ENCODE data around the gene CEL.

DNA sequence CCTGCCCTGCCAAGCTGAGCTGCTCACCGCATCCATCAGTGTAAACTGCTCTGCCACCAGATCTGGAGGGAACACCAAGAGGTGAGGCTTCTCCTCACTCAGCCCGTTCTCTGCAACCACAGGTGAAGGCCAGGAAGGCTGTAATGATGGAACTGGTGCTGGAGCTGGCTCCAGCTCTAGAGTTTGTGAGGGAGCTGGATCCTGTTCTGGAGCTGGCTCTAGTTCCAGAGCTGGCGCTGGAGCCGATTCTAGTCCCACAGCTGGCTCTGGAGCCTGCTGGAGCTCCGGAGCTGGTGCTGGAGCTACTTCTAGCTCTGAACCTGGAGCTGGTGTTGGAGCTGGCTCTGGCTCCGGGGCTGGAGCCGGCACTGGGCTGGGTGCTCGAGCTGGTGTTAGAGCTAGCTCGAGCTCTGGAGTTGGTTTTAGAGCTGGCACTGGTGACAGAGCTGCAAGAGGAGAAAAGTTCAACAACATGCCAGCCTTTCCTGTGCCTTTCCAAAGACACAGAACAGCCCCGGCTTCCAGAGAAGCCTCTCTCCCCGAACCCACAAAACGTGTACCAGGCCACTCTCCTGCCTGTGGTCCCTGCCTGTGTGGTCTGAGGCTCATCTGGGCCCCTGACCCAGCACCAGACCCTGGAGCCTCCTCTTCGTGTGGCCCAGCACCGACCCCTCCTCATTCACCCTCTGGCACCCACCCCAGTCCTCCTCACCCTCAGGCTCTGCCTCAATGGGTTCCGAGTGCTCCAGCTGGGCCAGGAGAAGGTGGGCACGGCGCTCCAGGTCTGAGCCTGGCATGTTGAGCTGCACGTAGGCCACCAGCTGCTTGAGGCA is 46.4 kb downstream of the CEL start:
- TF ChIP-seq, protein P1, sequence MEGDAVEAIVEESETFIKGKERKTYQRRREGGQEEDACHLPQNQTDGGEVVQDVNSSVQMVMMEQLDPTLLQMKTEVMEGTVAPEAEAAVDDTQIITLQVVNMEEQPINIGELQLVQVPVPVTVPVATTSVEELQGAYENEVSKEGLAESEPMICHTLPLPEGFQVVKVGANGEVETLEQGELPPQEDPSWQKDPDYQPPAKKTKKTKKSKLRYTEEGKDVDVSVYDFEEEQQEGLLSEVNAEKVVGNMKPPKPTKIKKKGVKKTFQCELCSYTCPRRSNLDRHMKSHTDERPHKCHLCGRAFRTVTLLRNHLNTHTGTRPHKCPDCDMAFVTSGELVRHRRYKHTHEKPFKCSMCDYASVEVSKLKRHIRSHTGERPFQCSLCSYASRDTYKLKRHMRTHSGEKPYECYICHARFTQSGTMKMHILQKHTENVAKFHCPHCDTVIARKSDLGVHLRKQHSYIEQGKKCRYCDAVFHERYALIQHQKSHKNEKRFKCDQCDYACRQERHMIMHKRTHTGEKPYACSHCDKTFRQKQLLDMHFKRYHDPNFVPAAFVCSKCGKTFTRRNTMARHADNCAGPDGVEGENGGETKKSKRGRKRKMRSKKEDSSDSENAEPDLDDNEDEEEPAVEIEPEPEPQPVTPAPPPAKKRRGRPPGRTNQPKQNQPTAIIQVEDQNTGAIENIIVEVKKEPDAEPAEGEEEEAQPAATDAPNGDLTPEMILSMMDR (IDR thresholded peaks at IDR 0.05): no peak
- TF ChIP-seq CREB1 (CRISPR knock-in tag; IDR thresholded peaks at IDR 0.05) (no peak), JUN (CRISPR knock-in tag; IDR thresholded peaks at IDR 0.05) (no peak), GRHL2 (CRISPR knock-in tag; IDR thresholded peaks at IDR 0.05; ENCODE audit: insufficient replicate concordance, severe bottlenecking) (no peak), NR1H2 (CRISPR knock-in tag; IDR thresholded peaks at IDR 0.05) (no peak), SMAD4 (CRISPR knock-in tag; IDR thresholded peaks at IDR 0.05) (no peak), TEAD1 (CRISPR knock-in tag; IDR thresholded peaks at IDR 0.05) (no peak), FOXP1 (CRISPR knock-in tag; IDR thresholded peaks at IDR 0.05; ENCODE audit: borderline replicate concordance) (no peak), ESRRA (CRISPR knock-in tag; IDR thresholded peaks at IDR 0.05; ENCODE audit: borderline replicate concordance) (no peak), ZNF138 (CRISPR knock-in tag; conservative IDR thresholded peaks at IDR 0.05) (no peak), NR3C1 (CRISPR knock-in tag; conservative IDR thresholded peaks at IDR 0.05; ENCODE audit: low read depth) (no peak)
- TF ChIP-seq, protein P2, sequence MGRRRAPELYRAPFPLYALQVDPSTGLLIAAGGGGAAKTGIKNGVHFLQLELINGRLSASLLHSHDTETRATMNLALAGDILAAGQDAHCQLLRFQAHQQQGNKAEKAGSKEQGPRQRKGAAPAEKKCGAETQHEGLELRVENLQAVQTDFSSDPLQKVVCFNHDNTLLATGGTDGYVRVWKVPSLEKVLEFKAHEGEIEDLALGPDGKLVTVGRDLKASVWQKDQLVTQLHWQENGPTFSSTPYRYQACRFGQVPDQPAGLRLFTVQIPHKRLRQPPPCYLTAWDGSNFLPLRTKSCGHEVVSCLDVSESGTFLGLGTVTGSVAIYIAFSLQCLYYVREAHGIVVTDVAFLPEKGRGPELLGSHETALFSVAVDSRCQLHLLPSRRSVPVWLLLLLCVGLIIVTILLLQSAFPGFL (CRISPR knock-in tag; IDR thresholded peaks at IDR 0.05; ENCODE audit: borderline replicate concordance): no peak
- TF ChIP-seq, protein P3, sequence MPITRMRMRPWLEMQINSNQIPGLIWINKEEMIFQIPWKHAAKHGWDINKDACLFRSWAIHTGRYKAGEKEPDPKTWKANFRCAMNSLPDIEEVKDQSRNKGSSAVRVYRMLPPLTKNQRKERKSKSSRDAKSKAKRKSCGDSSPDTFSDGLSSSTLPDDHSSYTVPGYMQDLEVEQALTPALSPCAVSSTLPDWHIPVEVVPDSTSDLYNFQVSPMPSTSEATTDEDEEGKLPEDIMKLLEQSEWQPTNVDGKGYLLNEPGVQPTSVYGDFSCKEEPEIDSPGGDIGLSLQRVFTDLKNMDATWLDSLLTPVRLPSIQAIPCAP (CRISPR knock-in tag; IDR thresholded peaks at IDR 0.05): no peak
- TF ChIP-seq, protein P4, sequence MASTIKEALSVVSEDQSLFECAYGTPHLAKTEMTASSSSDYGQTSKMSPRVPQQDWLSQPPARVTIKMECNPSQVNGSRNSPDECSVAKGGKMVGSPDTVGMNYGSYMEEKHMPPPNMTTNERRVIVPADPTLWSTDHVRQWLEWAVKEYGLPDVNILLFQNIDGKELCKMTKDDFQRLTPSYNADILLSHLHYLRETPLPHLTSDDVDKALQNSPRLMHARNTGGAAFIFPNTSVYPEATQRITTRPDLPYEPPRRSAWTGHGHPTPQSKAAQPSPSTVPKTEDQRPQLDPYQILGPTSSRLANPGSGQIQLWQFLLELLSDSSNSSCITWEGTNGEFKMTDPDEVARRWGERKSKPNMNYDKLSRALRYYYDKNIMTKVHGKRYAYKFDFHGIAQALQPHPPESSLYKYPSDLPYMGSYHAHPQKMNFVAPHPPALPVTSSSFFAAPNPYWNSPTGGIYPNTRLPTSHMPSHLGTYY (CRISPR knock-in tag; IDR thresholded peaks at IDR 0.05): no peak
